NCI-H510A (cell line): Measurements from ENCODE around the gene SNRPA1.
"Not testable (repeated sequence)": the region's sequence is repeated elsewhere in the genome, so short reads cannot be mapped to it uniquely, and the experiment has no call there.

Source experiments
- DNase-seq: peaks from one replicate; lab custom pipeline; 2025; lab: John Stamatoyannopoulos, UW

The SNRPA1 gene

DNA sequence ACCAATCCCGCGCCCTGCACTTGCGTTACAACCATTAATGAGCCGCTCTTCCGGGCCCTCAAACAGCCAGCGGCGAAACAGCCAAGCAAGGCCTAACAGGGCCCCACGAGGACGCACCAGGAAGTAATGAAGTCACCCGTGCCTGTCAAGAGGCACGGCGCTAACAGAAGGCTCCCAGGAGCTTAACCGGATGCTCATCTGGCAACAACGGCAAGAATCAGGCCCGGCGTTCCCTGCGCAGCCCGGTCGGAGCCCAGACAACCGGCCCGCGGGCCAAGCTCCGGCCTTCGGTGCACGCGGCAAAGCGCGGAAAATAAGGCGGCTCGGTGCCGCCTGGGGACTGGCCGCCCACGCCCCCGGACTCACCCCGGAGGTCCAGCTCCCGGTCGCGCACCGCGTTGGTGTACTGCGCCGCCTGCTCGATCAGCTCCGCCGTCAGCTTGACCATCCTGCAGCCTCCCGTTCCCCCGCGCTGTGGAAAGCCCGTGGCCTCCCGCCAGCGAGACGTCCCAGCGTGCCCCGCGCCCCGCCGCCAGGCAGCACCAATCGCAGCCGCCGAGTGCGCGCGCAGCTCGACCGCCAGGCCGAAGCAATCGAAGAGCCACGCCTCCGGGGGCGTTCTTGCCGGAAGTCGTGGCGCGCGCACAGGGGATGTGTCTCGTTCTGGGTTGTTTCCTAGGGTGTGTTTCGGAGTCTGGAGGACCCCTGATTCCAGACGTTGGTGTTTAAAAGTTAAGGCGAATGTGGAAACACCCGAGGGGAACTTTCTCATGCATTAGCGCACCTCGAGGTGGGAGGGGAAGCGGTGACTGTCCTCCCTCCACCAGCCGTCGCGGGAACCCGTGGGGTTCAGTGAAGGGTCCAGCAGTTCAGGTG, at the start of gene SNRPA1:
TSS of gene SNRPA1 (minus strand) at position 518 of the 876 bp plus-strand sequence. CDS start at position 448, 70 bp downstream.
- DNase-seq: peak; percentile 82

DNA sequence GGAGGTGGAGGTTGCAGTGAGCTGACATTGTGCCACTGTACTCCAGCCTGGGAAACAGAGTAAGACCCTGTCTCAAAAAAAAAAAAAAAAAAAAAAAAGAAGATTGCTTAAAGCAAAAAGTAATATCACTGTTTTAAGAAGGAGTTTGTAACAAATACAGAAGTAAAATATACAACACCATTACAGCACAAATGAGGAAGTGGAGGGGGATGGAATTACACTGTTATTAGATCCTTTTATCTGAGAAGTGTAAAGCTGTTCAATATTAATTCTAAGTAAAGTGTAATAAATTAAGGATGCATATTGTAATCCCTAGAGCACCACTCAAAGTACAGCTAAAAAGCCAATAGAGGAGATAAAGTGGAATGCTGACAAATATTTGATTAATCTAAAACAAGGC, 47.0 kb upstream of the SNRPA1 start:
- no peak for DNase-seq

DNA sequence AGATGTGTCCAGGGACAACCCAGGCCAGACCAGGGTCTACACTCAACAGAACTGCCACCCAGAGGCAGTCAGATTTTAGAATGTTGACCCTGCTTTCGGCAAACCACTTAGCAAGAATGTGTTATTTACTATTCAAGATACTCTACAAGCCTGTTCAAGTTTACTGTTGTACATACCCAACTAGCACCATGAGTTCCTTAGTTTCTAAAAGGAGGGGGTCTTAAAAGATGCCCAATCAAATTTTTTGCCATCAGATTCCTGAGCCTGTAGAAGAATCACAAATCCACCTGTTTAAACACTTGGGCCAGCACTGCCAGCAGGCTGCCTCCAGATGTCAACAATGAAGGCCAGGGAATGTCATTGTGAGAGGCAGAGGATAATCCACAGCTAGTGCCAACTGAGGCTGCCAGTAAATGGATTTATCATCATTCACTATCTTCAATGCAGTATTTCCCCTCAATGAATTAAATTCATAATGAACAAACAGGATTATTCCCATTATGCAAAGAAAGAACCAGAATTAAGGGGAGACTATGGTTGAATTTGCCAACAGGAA, 43.5 kb upstream of the SNRPA1 start:
- no peak for DNase-seq

DNA sequence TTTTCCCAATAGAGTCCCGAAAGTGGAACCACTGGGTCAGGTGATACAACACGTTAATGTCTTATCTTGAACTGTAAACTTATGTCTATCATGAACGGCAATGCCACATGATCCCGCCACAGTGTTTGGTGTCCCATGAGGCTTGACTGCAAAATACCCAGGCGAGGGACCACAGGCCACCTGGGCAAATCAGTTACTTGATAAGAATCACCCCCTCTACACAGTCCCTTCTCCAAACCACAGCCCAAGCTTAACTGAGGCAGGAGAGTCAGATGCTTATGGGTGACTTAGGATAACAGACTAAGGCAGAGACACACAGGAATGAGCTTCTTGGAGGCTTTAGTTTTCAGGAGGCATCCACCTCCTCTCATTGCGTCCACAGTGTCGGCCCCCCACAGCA, 42.9 kb upstream of the SNRPA1 start:
- no peak for DNase-seq

DNA sequence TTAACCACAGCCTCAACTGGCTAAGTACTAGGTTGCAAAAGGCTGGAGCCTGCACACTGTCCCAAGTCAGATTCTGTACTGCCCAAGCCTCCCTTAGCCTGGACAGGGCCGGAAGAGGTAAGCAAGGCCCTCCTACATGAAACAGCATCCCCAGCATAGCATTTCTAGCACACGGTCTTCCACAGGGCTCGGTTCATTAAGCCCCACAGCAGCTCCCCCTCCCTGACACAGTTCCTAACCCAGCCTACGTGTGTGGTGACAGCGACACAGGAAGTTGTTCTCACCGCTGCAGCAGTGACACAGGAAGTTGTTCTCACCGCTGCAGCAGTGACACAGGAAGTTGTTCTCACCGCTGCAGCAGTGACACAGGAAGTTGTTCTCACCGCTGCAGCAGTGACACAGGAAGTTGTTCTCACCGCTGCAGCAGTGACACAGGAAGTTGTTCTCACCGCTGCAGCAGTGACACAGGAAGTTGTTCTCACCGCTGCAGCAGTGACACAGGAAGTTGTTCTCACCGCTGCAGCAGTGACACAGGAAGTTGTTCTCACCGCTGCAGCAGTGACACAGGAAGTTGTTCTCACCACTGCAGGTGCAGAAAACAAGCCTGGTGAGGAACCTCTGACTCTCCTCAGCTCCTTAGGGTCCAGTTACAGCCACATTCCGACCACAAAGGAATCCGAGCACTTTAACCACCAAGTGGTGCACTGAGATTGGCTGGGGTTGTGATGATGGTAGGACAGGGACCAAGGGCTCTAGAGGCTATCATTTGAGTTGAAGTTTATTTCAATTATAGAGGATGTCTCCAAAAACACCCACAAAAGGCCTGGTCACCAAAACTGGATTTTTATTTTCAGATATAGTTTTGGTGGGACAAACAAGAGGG, 39.1 kb upstream of the SNRPA1 start:
- DNase-seq: not testable (repeated sequence)

DNA sequence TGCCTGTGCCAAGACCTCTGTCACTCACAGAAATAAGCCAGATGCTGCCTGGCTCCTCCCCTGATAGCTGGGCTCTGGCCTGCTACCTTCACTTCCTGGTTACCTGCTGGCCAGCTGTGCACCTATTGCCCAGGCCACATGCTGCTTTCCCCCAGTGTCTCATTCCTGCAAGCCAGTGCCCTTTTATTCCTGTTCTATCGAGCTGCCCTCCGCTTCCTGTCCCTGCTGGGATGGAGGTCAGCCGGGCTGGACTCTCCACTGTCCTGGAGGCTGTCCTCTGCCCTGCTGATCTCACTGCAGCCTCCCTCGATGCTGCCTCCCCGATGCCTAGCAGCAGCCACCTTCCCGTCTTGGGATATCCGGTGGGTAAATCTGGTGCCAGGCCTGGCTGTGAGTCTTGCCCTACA, 37.0 kb upstream of the SNRPA1 start:
- DNase-seq: no peak

DNA sequence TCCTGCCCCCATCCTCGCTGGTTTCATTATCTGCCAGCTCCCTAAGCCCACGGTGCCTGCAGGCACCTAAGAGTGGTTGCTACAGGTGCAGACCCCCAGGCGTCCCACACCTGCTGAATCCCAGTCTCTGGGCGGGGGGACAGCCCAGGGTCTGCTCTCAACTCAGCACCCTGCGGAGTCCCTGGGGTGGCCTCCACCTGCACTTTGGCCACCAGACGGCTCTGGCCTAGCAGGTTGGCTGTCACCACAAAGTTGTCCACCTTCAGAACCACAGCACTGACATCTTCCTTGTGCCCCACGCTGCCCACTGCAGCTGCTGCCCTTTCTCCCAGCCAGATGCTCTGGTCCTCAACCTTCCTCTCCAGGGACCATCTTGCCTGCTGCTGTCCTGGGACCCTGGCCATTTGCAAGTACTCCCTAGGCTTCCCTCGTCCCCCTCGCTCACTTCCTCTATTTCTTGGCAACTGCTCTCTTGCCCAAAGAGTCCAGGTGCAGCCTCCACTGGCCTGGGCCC, 34.9 kb upstream of the SNRPA1 start:
- DNase-seq: no peak

DNA sequence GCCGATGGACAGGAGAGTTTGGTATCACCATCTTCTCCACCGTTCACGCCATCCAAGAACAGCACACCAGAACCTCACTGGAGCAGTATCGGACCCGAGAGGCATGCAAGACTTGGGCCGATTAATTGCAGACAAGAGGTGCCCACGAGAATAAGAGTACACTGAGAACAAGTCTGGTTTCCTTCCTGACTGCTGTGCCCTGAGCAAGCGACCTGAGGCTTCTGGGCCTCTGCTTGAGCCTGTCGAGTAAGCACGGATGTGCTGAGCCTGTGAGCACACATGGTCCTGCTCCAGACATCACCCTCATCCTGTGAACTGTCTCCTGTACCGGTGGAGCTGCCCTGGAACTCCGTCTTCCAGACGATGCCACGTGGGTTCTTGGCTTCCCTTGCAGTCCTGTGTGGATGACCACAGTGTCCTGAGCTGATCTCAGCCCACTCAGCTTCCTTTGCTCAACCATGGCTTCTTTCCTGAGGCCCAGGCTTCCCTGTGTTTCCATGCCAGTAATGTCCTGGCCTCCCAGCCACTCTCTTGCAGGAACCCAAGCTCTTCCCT, 34.3 kb upstream of the SNRPA1 start:
- DNase-seq: no peak

DNA sequence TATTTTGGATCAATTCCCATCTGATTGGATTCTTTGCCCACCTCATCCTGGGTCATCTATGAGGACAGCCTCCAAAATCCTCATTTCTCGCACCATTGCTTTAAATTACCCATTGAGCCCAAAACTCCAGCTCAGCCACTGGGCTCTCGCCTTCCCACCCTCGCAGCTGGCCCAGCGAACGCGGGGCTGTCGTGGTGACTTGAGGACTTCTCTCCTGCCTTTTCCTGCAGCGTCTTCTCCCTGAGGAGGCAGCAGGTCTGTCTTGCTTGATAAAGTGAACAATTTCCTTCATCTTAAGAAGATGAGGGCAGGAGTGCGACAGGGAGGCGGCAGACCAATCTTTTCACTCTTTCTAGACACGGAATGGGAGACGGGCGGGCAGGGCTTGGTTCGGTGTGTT, 33.0 kb upstream of the SNRPA1 start:
- DNase-seq: no peak

DNA sequence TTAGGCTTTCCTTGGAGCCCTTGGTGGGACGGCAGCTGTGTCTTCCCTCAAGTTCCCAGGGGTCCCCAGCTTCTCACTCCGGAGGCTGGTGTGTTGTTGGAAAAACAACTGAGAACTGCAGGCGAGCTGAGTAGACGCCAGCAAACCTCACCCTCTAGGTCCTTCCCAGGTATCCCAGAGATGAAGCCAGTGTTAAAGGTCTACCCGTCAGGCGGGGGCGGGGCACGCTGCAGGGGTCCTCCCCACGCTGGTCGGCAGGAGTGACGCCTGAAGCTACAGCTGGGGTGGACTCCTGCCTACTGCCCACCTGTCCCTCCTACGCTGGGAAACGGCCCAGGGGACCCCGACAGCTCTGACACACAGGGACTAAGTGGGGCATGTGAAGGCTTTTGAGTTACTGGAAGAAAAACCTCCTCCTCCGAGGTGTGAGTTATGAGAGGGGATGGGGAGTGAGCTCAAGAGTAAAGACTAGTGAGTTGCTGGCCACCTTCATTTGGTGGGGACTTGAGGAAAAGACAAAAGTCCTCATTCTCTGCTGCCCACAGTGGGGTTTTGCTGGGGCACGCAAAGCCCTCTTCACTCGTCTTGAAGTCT, 32.2 kb upstream of the SNRPA1 start:
- DNase-seq: no peak

DNA sequence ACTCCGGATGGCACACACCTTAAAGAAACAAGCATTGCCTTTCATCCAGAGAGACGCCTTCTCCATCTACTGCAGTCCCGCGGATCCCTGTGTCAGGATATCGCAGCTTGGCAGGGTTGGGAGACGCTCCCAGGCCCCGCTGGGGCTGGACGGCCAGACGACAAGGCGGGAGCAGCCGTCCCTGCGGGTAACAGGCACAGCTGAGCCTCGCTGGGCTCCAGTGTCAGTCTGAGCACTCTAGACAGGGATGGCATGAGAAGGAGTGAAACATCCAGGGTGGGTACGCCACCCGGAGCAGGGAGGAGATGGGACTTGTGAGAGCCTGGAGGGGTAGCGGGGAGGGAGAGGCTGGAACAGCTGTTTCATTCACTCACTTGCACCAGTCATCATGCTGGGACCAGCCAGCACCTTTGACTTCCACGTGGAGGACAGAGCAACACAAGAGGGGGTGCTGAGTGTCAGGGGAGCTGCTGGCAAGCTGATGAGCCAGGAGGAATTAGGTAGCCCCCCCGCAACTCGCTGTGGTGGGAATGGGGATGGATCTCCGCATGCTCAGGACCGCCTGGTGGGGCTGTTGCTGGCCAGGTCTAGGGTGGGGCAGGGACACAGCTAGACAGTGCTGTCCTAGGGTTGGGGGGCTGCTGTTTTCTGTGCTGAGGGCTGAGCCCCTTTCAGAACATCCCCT, 31.6 kb upstream of the SNRPA1 start:
- DNase-seq: no peak

DNA sequence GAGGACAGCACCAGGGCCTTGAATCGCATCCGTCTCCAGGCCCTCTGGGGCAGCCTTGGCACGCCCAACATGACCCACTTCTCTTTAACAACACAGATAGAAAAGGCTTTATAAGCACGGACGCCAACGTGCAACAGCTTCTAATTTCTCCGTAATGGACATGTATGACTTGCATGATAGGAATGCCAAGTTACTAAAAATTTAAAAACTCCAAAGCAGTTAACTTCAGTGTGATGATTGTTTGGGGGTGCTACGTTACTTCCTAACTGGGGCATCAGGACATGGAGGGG, 30.9 kb upstream of the SNRPA1 start:
- DNase-seq: no peak

DNA sequence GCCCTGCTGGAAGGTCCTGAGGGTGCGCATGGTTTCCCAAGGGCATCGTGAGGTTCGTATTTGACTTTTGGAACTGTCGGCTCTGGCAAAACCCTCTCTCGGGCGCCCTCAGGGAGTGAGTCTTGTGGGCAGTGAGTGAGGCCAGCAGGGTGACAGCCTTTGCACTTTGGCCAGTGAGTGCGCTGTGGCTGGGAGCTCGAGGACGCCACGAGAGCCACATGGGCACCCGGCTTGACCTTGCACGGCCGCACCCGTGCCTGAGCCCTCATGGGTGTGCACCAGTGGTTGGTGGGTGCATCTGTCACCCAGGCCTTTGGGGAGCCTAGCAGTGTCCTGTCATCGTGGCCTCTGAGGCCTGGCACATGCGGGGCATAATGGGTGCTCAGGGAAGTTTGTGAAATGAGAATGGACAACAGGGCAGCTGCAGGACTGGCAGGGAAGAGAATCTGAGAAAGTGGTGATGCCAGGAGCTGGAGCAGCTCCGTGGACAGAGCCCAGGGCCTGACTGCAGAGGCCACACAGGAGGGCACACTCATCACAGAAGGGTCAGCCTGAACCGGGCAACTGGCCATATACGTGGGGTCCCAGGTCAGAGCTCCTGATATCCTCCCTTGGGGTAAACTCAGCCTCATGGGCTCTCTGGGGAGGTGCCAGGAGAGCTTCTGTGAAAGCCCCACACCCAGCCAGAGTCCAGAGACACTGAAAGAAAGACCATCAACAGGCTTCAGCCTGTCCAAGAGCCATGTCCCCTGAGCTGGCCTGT, 30.4 kb upstream of the SNRPA1 start:
- DNase-seq: no peak

DNA sequence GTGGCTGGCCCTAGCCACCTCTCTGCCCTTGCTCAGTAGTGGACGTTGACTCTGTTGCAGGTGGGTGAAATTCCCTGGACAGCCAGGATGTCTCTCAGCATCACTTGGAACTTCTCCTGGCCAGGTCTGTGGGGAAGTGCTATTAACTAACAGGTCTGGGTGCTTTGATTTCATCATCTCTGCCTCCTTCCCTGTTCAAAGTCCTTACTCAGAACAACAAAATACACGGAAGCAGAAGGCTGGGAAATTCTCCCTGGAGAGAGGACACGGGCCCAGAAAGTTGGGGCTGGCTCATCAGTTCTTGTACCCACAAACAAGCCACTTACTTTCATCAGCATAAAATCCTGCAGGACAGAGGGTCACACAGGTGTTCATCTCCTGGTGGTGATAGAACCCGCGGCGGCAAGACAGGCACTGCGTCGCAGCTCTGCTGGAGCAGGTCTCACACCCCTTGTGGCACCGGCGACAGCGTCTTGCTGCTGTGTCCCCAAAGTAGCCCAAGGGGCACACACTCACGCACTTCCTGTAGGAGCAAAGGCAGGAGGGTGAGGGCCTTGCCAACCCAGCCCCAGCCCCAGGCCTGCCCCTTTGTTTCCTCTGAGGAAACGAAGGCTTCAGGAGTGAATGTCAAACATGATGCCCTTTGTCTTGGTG, 29.6 kb upstream of the SNRPA1 start:
- no peak for DNase-seq

DNA sequence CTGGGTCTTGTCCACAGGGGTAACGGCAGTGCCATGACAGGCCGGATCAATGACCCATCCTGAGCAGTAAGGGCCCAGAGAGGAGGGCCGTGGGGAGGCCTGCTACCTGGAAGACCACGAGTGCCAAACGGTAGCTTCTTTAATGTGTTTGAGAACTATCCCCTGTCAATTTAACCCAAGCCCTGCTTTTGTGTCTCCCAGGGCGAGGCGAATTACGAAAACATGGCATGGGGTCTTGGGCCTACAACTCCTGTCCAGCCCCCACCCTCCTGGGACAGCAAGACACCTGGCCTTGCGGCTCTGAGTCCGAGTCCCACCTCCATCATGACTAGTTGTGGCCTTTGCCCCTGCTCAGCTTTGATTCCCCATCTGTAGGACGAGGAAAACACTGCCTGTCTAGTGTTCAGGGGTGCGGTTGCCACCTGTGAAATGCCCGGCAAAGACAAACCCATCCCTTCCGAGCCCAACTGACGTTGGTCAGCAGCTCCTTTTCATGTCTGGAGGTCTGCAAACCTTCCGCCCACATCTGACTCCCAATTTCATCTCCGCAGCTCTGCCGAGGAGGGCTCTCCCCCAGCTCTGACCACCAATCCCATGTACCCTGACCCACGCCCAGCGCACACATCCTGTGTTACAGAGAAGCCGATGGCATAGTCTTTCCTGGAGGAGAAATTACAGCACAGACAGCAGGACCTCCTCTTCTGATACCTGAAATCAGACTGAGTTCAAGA, 28.9 kb upstream of the SNRPA1 start:
- DNase-seq: no peak

DNA sequence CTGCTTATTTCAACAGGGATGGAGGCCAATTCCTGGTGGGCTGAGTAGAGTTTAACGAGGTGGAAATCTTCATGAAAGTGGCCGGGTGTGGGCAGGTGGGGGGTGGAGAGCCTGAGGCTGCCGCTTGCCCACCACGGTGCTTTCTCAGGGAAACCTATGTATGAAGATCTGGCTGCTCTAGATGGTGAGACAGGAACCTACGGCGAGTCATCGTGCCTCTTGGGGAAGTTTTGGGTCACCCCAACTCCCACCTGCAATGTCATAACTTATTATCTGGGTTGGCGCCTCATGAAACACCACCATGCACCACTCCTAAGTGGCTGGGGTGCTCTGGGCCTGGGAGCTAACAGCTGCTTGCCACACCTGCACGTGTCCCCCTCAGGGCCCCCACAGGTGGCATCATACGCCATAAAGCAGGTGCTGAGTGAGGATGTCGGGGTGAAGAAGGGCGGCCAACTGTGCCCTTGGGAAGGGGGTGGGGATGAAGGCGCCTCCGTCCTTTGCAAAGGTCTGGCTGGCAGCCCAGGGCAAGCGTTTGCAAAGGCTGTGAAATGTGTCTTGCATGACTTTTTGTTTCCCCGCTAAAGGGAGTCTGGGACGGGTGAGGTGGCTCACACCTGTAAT, 27.9 kb upstream of the SNRPA1 start:
- DNase-seq: no peak

DNA sequence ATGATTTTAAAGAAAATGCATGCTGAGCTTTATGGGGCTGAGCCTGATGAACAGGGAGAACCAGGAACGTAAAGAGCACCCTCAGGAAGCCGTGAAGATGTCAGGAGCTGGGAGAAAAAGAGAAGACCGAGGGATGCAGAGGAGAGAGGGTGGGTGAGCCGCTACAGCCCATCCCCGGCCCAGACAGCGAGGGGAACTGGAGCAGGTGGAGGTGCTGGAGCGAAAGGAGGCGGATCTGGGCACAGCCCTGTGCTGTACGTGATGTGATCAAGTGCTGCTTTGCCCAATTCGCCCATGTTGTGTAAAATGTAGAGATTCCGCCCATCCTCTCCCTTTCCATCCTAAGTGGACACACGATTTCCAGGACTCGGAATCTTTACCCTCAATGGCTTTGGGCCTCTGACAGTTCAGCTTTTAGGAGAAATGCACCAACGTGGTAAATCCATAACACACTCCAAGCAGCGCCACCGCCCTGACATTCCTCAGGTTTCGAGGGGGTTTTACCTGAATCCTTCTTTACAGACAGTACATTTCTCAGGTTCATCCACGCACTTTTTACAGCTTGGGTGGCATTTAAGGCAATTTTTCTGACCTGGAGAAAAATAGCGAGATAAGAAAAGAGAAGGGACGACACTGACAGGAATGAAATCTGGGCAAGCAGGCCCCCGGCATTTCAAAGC, 27.1 kb upstream of the SNRPA1 start:
- DNase-seq: no peak

DNA sequence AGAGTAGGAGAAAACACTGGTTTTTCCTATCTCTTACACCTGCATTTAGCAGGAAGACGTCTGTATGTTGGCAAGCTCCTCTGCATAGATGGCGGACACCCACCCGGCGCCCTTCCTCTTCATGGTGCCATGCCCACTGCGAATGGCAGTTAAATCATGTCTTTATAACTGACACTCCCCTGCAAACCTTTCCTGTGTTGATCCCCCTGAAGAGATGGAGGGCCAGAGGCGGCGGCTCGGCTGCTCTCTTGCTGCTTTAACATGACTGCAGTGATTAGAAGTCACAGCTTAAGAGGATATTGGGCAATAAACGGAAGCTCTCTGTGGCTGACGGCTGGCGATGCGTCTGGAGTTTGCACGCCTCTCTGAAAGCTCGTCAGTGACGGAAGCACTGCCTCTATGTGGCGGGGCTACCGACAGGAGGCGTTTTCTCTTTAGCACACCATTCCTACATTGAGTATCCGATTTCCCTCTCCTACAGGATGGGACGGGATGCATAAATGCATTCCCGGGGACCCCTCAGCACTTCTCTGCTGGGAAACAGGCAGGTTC, 25.5 kb upstream of the SNRPA1 start:
- DNase-seq: no peak
